PC-9 (cell line): Measurements from ENCODE around the gene NPR1. TPM values are rescaled to one million over a fixed set of nuclear protein-coding genes. Genes with fewer than 3 reads are reported as not detected.

Experiments used
- BruUV-seq: library from RNA; stranded (reverse); fragments of 400-500 nt; replicated peaks from 2 replicates; lab custom pipeline; 2021; lab: Mats Ljungman, UMichigan
- CTCF ChIA-PET: fragments of 300-600 bp; sonication (Branson Sonifier 250); formaldehyde crosslinking; loops from one replicate; lab custom pipeline; 2022; ENCODE audit warnings: antibody characterized with exemption; lab: Charles Lee
- POLR2A ChIA-PET: fragments of 300-600 bp; sonication (Branson Sonifier 250); formaldehyde crosslinking; loops from one replicate; lab custom pipeline; 2022; ENCODE audit warnings: antibody characterized with exemption; ENCODE audit not compliant: unreplicated experiment; lab: Charles Lee
- DNase-seq, 2 experiments: peaks; one replicate each; pipeline versions ENCODE4 v3.0.0 to v3.0.0-alpha.2; 2015 to 2022; ENCODE audit warnings: mixed read lengths in 1 of 2
- H2AFZ ChIP-seq: fragments of 200-600 bp; sonication (generic); 2 replicates; pipeline ENCODE4 v1.8.1; 2017; ENCODE audit warnings: antibody characterized with exemption
- H3F3A ChIP-seq: fragments of 200-600 bp; sonication (generic); 2 replicates; pipeline ENCODE4 v1.8.1; 2017; ENCODE audit warnings: antibody characterized with exemption, mild to moderate bottlenecking, low read depth; ENCODE audit not compliant: insufficient read depth
- H3K27ac ChIP-seq: fragments of 200-600 bp; sonication (generic); 2 replicates; pipeline ENCODE4 v1.6.1; 2016; ENCODE audit warnings: mixed run types
- H3K27me3 ChIP-seq: fragments of 200-600 bp; sonication (generic); 2 replicates; pipeline ENCODE4 v1.6.1; 2016; ENCODE audit warnings: low read depth, mixed run types; ENCODE audit not compliant: insufficient read depth
- H3K36me3 ChIP-seq: fragments of 200-600 bp; sonication (generic); 2 replicates; pipeline ENCODE4 v1.6.1; 2016; ENCODE audit warnings: low read depth, mixed run types
- H3K4me1 ChIP-seq: fragments of 200-600 bp; sonication (generic); replicated peaks from 2 replicates; pipeline ENCODE4 v1.6.1; 2016; ENCODE audit warnings: mixed run types; ENCODE audit not compliant: insufficient read depth
- H3K4me2 ChIP-seq: fragments of 200-600 bp; sonication (generic); 2 replicates; pipeline ENCODE4 v1.6.1; 2017; ENCODE audit warnings: mixed run types
- H3K4me3 ChIP-seq: fragments of 200-600 bp; sonication (generic); 2 replicates; pipeline ENCODE4 v1.6.1; 2016; ENCODE audit warnings: mixed run types
- H3K79me2 ChIP-seq: fragments of 200-600 bp; sonication (generic); 2 replicates; pipeline ENCODE4 v1.6.1; 2017; ENCODE audit warnings: low read depth, mixed run types
- H3K9me2 ChIP-seq: fragments of 200-600 bp; sonication (generic); 2 replicates; pipeline ENCODE4 v1.8.1; 2017; ENCODE audit warnings: mild to moderate bottlenecking; ENCODE audit not compliant: insufficient read depth
- H3K9me3 ChIP-seq: fragments of 200-600 bp; sonication (generic); 2 replicates; pipeline ENCODE4 v1.8.1; 2016; ENCODE audit warnings: low read depth; ENCODE audit not compliant: insufficient read depth
- H4K20me1 ChIP-seq: fragments of 200-600 bp; sonication (generic); 2 replicates; pipeline ENCODE4 v1.8.1; 2017; ENCODE audit not compliant: insufficient read depth
- EZH2 ChIP-seq: fragments of 200-600 bp; sonication (generic); IDR thresholded peaks from 2 replicates; pipeline ENCODE4 v1.8.0; 2017; ENCODE audit warnings: antibody characterized with exemption, low read depth
- intact Hi-C: fragments of 100-400 bp; cut with micrococcal nuclease; formaldehyde crosslinking; loops from one replicate; pipeline ENCODE4 v1.10.0; 2022; ENCODE audit not compliant: unreplicated experiment
- total RNA-seq: library from RNA; stranded (reverse); gene quantifications from 2 replicates; pipeline ENCODE4 v1.2.3, GENCODE V29; 2021
- TF ChIP-seq, protein P1 (sequence below): fragments of 200-600 bp; sonication (generic); conservative IDR thresholded peaks from 2 replicates; pipeline ENCODE4 v1.6.1; 2017; ENCODE audit warnings: mixed run types, antibody characterized with exemption, mild to moderate bottlenecking, moderate library complexity

Gene NPR1
- total RNA-seq, 1 experiment from 2014 or later, result 0.98 TPM

DNA sequence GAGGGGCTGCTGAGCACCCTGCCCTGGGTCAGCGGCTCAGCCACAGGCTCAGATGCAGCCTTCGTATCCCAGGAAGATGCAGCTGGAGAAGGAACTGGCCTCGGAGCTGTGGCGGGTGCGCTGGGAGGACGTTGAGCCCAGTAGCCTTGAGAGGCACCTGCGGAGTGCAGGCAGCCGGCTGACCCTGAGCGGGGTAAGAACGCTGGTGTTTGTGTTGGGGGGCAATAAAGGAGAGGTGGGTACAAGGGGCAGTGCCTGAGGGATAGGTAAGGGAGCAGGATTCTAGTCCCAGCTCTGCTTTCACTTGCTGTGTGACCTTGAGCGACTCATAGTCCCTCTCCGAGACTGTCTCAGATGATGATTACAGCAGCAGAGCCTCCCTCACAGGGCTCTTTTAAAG, 6.4 kb downstream of the NPR1 start:
- no peaks in the 10 kb centered on the region for H3F3A ChIP-seq
- H3K9me3 ChIP-seq, result no peaks in the 10 kb centered on the region
- no peak overlapping the region for H2AFZ ChIP-seq
- H3K36me3 ChIP-seq, result no peaks in the 10 kb centered on the region
- no peak overlapping the region for H3K27ac ChIP-seq
- no TSS peak for BruUV-seq
- H3K4me1 ChIP-seq, result no peaks in the 10 kb centered on the region
- no peak for DNase-seq
- H4K20me1 ChIP-seq, result no peaks in the 10 kb centered on the region
- no peaks in the 10 kb centered on the region for H3K79me2 ChIP-seq
- no peak overlapping the region for H3K4me2 ChIP-seq
- no peaks in the 10 kb centered on the region for H3K27me3 ChIP-seq
- intact Hi-C loops, result no loop called here
- ChIA-PET CTCF (no interaction called here), POLR2A (interaction anchor here (0.6 kb wide), 1 partner anchor 120 kb away, joined by 4 read pairs; no protein-coding TSS in a partner anchor)
- H3K9me2 ChIP-seq, result no peaks in the 10 kb centered on the region
- H3K4me3 ChIP-seq, result no peak overlapping the region
- TF ChIP-seq EZH2, result no peak
- TF ChIP-seq, protein P1, sequence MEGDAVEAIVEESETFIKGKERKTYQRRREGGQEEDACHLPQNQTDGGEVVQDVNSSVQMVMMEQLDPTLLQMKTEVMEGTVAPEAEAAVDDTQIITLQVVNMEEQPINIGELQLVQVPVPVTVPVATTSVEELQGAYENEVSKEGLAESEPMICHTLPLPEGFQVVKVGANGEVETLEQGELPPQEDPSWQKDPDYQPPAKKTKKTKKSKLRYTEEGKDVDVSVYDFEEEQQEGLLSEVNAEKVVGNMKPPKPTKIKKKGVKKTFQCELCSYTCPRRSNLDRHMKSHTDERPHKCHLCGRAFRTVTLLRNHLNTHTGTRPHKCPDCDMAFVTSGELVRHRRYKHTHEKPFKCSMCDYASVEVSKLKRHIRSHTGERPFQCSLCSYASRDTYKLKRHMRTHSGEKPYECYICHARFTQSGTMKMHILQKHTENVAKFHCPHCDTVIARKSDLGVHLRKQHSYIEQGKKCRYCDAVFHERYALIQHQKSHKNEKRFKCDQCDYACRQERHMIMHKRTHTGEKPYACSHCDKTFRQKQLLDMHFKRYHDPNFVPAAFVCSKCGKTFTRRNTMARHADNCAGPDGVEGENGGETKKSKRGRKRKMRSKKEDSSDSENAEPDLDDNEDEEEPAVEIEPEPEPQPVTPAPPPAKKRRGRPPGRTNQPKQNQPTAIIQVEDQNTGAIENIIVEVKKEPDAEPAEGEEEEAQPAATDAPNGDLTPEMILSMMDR, result no peak

GRCh38 chr1:153685544-153686340, 7.3 kb downstream of the NPR1 start:
- no peaks in the 10 kb centered on the region for H3K36me3 ChIP-seq
- intact Hi-C loops, result no loop called here
- H3K9me2 ChIP-seq, result no peaks in the 10 kb centered on the region
- ChIA-PET CTCF (no interaction called here), POLR2A (interaction anchor here (0.6 kb wide), 1 partner anchor 119 kb away, joined by 4 read pairs; no protein-coding TSS in a partner anchor)
- H3K4me2 ChIP-seq, result no peak overlapping the region
- no peaks in the 10 kb centered on the region for H3F3A ChIP-seq
- no peaks in the 10 kb centered on the region for H3K27me3 ChIP-seq
- BruUV-seq, result no TSS peak
- no peak overlapping the region for H3K27ac ChIP-seq
- no peak for DNase-seq
- TF ChIP-seq, protein P1, result no peak
- H2AFZ ChIP-seq, result no peak overlapping the region
- no peak overlapping the region for H3K4me3 ChIP-seq
- H3K79me2 ChIP-seq, result no peaks in the 10 kb centered on the region
- no peaks in the 10 kb centered on the region for H3K4me1 ChIP-seq
- no peaks in the 10 kb centered on the region for H3K9me3 ChIP-seq
- H4K20me1 ChIP-seq, result no peaks in the 10 kb centered on the region

DNA sequence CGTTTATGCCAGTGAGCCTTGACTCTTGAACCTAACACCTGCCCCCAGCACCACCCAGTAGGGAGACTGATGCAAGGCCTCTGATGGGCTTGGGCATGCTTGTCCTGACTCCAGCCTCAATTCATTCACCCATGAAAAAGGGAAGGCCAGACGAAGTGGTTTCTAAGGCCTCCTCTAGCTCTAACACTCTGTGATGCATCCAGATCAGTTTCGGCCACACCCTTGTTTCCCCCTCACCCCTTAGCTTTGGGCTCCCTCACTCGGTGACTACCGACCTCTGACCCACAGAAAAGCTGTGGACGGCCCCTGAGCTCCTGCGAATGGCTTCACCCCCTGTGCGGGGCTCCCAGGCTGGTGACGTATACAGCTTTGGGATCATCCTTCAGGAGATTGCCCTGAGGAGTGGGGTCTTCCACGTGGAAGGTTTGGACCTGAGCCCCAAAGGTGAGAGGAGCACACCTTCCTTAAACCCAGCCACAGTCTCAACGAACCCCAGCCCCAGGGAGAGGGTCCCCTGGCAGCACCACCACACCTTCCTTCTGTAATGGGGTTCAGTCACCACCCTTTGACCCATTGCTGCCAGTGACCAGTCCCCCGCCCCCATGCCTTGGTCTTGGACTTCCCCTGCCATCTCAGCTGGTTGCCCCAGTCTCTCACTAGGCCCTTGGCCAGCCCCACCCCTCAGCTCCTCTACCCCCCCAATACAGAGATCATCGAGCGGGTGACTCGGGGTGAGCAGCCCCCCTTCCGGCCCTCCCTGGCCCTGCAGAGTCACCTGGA, 9.0 kb downstream of the NPR1 start:
- no peaks in the 10 kb centered on the region for H3K9me2 ChIP-seq
- H3K4me3 ChIP-seq, result no peak overlapping the region
- CTCF ChIA-PET, result no interaction called here
- no peak overlapping the region for H3K27ac ChIP-seq
- no peaks in the 10 kb centered on the region for H3F3A ChIP-seq
- no TSS peak for BruUV-seq
- no peak overlapping the region for H2AFZ ChIP-seq
- H3K27me3 ChIP-seq, result no peaks in the 10 kb centered on the region
- H3K4me1 ChIP-seq, result no peaks in the 10 kb centered on the region
- H3K36me3 ChIP-seq, result no peaks in the 10 kb centered on the region
- no peak overlapping the region for H3K4me2 ChIP-seq
- no peaks in the 10 kb centered on the region for H4K20me1 ChIP-seq
- TF ChIP-seq EZH2, result no peak
- TF ChIP-seq, protein P1, result no peak
- no peaks in the 10 kb centered on the region for H3K79me2 ChIP-seq
- intact Hi-C loops, result no loop called here
- POLR2A ChIA-PET, result interaction anchor here (0.5 kb wide), 1 partner anchor 67 kb away, joined by 19 read pairs; no protein-coding TSS in a partner anchor
- H3K9me3 ChIP-seq, result no peaks in the 10 kb centered on the region
- no peak for DNase-seq
